GM21528 (cell line): ENCODE measurements around the gene EIF4G1.

Experiments used
- ATAC-seq: cut with Tn5 transposase; IDR thresholded peaks from one replicate; pipeline ENCODE4 v1.9.1; 2021; ENCODE audit warnings: mild to moderate bottlenecking, moderate library complexity; ENCODE audit not compliant: unreplicated experiment, low FRiP score

Gene EIF4G1

DNA sequence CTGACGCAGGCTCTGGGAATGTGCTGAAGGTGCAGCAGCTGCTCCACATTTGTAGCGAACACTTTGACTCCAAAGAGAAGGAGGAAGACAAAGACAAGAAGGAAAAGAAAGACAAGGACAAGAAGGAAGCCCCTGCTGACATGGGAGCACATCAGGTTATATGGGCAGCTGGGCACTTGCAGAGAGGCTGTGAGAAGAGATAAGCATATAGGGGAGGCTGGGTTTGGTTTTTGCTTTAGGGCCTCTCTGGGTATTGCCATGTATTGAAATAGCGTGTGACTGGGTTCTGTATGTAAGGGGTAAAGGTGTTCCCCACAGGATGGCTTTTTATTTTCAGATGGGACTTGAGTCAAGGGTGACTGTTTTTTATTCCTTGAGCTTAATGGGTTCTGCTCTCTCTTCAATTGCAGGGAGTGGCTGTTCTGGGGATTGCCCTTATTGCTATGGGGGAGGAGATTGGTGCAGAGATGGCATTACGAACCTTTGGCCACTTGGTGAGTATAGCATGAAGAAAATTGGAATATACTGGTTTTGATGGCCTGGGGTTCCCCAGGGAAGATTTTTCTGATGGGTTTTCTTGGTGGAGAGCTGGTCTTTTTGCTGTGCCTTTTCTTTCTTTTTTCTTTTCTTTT lies 7.9 kb upstream of the EIF4G1 start:
- ATAC-seq: no peak

DNA sequence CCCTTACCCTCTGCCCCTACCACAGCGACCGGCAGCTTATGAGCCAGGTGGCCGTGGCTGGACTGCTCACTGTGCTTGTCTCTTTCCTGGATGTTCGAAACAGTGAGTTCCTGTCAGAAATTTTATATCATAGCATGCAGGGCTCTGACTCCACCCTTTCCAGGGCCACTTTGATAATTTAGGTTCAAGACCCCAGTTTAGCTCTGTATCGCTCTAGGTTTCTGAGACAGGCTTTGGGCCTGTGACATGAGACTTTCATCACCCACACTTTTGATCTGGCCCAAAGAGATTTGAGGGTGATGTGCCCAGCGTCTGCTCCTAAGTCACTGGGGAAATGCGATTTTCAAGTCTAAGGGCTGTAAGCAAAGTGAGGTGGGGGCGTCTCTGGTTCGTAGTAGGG lies 6.5 kb upstream of the EIF4G1 start:
- ATAC-seq: no peak

DNA sequence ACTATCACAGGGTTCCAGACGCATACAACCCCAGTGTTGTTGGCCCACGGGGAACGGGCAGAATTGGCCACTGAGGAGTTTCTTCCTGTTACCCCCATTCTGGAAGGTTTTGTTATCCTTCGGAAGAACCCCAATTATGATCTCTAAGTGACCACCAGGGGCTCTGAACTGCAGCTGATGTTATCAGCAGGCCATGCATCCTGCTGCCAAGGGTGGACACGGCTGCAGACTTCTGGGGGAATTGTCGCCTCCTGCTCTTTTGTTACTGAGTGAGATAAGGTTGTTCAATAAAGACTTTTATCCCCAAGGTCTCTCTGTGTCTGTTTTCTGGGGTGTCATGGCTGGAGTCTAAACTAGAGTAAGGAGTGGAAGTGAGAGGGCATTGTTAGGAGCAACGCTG lies 5.7 kb upstream of the EIF4G1 start:
- no peak for ATAC-seq

DNA sequence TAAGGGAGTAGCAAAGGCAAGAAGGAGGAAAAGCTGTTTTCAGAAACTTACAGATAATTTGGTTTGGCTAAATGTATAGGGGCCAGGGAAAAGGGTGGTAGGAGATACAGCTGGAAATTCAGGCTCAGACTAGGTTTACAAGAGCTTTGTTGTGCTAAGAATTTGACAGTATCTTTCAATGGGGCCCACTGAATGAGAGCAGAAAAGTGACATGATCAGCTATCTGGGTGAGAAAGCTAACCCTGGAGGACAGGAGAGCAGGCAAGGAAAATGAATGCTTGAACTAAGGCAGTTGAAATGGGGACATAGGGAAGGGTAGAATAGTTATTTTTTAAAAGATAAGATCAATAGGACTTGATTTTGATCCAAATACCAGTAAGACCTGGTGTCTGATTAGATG lies 2.8 kb upstream of the EIF4G1 start:
- ATAC-seq: no peak

DNA sequence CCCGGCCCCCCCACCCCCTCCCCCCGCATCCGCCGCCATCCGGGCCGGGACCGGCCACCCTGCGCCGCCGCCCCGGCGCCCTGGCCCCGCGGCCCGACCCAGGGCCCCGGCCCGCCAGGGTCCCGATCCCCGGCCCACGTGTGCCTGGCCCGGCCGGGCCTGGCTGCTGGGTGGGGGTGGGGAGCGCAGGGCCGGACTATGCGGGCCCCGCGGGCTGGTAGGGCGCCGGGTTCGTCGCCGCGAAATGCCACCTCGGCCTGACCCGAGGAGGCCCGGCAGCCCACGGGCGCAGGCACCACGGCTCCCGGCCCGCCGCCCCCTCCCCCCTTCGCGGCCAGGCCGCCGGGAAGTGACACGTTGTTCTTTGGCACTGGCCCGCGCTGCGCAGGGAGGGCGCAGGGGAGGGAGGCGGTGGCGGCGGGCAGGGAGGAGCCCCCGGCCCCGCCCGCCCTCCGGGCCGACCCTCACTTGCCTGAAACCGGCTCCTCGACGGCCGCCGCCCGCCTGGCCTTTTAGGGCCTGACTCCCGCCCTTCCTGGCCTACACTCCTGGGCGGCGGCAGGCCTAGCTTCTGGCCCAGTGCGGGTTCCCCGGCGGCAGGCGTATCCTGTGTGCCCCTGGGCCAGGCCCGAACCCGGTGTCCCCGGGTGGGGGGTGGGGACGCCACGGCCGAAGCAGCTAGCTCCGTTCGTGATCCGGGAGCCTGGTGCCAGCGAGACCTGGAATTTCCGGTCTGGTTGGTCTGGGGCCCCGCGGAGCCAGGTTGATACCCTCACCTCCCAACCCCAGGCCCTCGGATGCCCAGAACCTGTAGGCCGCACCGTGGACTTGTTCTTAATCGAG lies 515 bp downstream of the EIF4G1 start:
- ATAC-seq: peak; percentile 36

DNA sequence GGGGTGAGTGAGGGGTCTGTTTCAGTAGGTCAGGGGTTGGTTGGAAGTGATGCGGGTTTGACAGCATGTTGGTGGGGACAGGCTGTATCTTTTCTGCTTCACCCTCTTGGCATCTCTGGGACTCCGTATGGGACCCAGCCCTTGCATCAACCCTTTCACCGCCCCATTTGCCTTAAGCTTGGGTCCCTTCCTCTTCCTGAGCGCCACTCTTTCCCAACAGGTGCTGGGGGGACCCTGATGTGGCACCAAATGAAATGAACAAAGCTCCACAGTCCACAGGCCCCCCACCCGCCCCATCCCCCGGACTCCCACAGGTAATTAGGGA lies 1.1 kb downstream of the EIF4G1 start:
- peak; percentile 2 for ATAC-seq

DNA sequence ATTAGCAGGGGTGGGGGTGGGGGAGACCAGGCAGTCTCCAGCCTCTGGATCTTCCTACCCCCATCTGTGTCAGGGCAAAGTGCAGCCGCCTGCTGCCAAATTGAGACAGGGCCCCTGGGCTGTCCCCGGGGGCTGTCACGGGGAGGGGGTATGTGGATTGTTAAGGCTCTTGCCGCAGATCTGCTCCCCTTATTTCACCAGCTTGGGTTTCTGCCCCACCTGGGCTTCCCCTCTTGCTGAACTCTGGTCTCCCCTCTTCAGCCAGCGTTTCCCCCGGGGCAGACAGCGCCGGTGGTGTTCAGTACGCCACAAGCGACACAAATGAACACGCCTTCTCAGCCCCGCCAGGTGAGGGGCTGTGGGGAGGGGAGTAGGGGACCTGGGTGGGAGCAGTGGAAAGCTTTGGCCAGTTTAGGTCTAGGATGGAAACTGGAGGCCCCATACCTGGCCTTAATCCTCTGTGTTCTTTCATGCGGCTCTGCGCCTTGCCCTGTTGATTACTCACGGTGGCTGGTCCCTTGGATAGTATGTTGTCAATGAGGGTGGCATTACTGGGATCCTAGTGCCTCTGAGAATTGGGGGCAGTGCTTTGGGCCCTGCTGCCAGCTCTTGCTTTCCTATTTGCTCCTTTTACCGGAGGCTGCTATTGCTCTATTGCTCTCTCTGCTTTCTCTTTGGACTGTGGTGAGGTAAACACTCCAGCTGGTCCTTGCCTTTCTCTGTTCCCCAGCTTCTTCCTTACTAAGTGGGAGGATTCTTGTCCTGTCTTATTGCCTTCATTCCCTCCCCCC lies 1.7 kb downstream of the EIF4G1 start:
- ATAC-seq: no peak

DNA sequence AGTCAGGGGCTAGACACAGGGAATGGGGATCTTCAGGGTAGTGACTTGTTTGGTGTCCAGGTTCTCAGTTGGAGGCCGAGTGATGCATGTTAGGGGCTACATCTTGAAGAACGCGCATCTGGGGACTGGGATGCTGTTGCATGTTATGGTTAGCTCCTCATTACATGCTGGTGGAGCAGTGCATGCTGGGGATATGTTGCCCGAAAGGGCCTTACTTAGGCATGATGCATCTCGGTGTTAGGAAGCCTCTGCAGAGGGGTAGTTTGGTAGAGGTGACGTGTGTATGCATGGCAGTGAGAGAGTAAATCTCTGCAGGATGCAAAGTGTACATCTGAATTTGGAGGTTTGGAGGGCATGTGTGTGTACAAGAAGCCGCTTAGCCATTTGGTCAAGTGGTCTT lies 2.4 kb downstream of the EIF4G1 start:
- ATAC-seq: no peak

DNA sequence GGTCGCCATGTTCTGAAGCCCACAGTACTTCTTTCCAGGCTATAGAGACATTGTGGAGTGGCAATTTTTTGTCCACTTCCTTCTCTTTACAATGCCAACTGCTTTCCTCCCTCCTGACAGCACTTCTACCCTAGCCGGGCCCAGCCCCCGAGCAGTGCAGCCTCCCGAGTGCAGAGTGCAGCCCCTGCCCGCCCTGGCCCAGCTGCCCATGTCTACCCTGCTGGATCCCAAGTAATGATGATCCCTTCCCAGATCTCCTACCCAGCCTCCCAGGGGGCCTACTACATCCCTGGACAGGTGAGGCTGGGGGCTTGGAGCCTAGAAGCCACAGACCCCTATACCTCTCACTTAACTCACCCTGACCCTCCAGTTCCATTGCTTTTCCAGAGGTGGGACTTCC lies 2.8 kb downstream of the EIF4G1 start:
- no peak for ATAC-seq

DNA sequence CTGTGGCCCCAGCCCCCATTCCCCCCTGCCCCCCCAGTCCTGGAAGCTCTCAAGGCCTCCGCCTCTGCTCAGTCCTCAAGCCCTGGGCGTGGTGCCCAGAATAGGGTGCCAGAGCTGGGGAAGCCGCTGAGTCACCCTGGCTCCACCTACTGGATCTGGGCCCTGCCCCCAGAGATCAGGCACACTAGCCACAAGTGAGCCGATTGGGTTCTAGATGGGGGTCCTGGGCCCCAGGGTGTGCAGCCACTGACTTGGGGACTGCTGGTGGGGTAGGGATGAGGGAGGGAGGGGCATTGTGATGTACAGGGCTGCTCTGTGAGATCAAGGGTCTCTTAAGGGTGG lies 5.7 kb downstream of the EIF4G1 start:
- no peak for ATAC-seq

DNA sequence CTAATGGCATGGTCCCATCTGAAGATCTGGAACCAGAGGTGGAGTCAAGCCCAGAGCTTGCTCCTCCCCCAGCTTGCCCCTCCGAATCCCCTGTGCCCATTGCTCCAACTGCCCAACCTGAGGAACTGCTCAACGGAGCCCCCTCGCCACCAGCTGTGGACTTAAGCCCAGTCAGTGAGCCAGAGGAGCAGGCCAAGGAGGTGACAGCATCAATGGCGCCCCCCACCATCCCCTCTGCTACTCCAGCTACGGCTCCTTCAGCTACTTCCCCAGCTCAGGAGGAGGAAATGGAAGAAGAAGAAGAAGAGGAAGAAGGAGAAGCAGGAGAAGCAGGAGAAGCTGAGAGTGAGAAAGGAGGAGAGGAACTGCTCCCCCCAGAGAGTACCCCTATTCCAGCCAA lies 7.3 kb downstream of the EIF4G1 start:
- no peak for ATAC-seq

DNA sequence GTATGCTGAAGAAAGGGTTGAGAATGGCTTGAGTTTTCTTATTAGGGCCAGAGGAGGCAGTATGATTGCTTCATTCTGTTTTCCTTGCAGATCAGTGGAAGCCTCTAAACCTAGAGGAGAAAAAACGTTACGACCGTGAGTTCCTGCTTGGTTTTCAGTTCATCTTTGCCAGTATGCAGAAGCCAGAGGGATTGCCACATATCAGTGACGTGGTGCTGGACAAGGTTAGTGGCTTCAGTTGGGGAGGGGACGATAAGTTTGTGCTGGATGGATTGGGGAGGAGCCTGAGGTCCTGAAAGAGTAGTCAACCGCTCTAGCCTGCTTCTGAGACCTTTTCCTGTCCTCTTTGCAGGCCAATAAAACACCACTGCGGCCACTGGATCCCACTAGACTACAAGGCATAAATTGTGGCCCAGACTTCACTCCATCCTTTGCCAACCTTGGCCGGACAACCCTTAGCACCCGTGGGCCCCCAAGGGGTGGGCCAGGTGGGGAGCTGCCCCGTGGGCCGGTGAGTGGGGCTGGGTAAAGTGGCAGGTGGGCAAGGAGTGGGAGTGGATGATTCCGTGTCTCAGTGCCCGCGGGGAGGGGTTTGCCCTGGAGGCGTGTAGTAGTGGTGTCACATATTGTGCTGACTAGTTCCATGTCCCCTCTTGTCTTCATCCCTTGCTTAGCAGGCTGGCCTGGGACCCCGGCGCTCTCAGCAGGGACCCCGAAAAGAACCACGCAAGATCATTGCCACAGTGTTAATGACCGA lies 8.5 kb downstream of the EIF4G1 start:
- ATAC-seq: no peak

DNA sequence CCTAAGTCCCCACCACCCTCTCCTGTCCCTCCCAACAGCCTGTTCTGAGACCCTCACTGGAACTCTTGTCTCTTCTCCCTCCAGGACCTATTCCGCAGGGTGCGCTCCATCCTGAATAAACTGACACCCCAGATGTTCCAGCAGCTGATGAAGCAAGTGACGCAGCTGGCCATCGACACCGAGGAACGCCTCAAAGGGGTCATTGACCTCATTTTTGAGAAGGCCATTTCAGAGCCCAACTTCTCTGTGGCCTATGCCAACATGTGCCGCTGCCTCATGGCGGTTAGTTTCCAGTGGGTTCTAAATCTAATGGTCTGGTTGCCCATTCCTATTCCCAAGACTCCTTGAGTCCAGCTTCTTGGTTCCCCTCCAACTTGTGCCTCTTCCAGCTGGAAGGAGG lies 9.3 kb downstream of the EIF4G1 start:
- no peak for ATAC-seq

DNA sequence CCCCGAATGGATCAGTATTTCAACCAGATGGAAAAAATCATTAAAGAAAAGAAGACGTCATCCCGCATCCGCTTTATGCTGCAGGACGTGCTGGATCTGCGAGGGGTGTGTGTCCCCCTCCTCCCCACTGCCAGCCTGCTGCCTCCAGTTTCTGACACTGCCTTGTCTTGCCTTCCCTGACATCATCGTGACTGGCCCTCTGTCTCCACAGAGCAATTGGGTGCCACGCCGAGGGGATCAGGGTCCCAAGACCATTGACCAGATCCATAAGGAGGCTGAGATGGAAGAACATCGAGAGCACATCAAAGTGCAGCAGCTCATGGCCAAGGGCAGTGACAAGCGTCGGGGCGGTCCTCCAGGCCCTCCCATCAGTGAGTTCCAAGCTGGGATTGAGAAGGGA lies 10.9 kb downstream of the EIF4G1 start:
- no peak for ATAC-seq

DNA sequence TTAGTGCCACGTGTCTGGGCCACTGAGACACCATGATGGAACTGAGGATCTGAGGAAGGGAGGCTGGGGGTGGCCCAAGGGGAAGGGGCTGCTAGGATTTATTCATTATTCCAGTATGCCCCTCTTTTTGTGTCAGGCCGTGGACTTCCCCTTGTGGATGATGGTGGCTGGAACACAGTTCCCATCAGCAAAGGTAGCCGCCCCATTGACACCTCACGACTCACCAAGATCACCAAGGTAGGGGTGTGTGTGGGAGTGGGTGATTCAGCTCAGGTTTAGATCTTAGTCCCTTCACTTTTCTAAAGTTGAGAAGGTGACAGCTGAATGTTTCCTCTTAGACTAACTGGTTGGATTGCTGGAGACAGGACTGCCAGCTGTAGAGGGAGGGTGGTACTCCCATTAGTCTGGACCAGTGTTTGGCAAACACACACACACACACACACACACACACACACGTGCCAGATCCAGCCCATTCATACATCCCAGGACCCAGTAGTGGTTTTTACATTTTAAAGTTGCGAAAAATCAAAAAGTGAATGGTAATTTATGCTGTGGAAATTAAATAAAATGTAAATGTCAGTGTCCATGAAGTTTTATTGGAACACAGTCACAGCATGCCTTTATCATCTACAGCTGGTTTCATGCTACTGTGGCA lies 11.4 kb downstream of the EIF4G1 start:
- no peak for ATAC-seq

DNA sequence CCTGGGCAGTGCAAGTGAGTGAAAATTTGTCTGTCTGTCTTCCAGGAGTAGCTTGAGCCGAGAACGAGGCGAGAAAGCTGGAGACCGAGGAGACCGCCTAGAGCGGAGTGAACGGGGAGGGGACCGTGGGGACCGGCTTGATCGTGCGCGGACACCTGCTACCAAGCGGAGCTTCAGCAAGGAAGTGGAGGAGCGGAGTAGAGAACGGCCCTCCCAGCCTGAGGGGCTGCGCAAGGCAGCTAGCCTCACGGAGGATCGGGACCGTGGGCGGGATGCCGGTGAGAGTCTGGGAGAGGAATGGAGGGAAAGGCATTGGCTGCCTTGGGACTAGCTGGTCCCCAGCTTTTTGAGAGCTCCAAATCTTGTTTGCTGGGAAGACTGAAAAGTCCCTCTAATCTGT lies 12.8 kb downstream of the EIF4G1 start:
- no peak for ATAC-seq

DNA sequence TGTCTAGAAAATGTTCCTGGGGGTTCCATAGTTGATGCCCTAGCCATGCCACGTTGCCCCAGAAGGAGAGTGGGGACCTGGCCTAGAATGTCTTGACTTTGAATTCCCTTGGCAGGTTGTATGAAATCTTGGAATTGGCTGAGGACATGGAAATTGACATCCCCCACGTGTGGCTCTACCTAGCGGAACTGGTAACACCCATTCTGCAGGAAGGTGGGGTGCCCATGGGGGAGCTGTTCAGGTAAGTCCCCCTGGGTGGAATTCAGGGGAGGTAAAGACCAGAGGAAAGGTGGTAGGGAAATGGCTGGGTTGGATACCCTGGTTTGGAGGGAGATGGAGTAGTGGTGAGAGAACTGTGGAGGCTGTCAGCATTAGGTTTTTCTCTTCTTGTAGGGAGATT lies 14.1 kb downstream of the EIF4G1 start:
- ATAC-seq: no peak

DNA sequence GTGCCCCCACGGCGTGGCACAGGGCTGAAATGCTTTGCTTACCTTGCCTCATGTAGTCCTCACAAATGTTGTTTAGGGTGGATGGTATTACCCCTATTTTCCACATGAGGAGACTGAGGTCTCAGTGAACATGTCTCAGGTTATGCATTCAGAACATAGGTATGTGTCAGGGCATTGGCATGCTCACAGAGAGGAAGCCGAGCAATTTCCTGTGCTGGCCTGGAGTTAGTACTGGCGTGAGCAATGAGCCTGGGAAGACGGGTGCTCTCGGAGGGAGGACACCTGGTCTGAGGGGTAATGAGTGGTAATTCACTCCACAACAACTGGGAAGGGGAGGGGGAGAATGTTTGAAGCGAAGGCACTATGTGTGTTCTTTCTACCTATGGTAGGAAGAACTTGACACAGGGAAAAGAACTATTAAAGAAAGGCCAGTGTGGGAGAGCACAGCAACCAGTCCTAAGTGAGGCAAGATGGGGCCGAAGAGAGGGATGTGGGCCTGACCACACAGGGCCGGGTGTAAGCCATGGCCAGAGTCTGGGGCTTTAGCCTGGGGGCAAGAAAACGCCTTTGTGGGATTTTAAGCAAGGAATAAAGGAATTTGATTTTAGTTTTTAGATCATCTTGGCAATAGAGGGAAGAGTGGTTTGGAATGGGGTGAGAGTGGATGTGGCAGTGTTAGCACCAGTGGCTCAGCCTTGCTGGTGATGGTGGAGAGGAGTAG lies 18.1 kb downstream of the EIF4G1 start:
- ATAC-seq: no peak

DNA sequence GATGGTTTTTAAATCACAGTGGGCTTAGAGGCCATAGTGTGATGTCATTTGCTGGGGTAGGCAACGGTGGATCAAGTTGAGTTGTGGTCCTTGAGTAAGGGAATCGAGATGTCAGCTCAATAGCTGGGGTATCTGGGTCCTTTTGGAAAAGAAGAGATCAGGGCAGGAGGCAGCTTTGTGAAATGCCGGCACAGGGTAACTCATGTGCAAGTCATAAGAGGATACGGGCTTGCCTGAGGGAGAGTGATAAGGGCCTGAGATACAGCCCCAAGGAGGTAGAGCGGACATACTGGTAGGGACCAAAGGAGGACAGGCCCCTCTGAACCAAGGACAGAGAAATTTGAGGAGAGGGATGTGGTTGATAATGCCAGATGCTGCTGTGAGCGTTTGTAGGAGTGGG lies 18.8 kb downstream of the EIF4G1 start:
- no peak for ATAC-seq

DNA sequence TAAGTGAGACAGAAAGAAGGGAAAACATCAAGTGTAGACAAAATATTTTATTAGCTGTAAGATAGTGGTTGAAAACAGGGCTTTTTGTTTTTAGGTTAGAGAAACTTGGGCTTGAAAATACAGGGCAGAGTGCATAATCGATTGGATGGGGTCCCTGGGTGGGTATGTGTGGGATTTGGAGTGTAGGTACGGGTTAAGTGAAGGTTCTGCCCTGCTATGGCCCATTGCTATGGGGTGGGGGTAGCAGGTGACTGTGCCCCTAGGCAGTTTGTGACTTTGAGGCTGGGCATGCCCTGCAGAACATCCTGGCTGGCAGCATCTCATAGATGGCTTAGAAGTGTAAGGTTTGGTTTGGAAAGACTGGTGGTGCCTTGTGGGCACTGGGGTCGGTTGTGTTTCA lies 19.3 kb downstream of the EIF4G1 start:
- ATAC-seq: no peak
